Ramos (cell line): ENCODE measurements around the gene MGRN1.

ENCODE experiments used
- in situ Hi-C: fragments of 300-500 bp; cut with MboI; formaldehyde crosslinking; loops from one replicate; pipeline ENCODE4 v1.14.3; 2022; ENCODE audit warnings: low sequenced_read_pairs; ENCODE audit not compliant: unreplicated experiment

Gene MGRN1

DNA sequence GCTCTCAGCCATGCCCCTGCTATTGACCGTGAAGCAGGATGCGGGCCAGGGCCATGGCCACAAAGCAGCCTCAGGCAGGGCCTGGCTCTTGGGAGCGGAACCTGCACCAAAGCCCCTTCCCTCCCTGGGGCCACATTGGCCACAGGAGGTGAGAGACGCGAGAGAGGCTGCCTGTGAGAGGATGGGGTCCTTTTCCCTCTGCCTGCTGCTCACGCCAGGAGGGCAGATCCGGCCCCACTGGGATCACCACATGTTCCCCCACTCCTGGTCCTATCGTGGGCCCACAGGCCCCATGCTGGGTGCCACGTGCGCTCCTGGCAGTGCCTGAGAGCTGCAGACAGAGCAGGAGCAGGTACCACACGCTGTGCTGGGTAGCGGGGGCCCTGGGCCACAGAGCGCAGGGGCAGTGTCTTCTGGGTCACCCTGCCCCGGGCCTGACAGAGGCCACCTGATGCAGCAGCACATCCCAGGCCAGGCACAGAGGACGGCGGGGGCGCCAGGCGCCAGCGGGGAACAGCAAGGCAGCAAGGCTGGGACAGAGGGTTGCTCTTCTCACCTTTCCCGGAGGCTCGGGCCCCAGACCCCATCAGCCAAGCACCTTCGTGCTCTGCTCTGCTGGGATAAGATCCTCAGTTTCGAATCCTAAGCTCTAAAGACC is 59.6 kb downstream of the MGRN1 start:
- in situ Hi-C loops, result no loop called here

DNA sequence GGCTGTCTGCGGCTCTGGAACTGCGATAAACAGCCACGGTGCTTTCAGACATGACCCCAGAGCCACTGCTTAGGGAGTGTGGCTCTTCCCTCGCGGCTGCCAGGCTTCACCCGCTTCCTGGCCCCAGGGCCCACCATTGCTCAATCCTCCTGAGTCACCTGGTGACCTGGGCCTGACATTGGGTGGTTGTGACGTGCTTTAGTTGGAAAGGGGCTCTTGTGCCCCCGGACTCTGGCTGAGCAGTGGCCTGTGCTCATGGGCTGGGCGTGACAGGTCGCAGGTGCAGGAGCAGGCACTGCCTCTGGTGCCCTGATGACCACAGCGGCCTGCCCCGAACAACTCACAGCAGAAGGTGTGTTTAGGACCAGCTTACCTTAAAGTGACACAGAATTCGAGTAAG is 60.1 kb downstream of the MGRN1 start:
- in situ Hi-C loops, result no loop called here

DNA sequence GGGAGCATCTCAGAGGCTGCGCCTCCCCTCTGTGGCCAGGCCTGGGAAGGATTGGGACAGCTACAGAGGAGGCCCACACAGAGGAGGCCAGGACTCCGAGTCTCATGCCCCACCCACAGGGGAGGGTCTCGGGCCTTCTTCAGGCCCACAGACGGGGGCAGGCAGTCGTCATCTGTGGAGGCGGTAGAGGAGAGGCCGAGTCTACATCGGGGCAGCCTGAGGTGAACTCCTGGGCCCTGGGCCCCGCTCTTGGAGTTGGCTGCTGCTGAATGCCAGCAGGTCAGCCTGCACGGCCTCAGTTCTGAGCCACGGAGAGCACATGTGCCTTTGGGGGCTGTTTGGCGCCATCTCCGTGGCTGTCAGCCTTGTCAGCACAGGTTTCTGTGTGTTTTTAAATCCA is 60.7 kb downstream of the MGRN1 start:
- in situ Hi-C loops, result no loop called here

DNA sequence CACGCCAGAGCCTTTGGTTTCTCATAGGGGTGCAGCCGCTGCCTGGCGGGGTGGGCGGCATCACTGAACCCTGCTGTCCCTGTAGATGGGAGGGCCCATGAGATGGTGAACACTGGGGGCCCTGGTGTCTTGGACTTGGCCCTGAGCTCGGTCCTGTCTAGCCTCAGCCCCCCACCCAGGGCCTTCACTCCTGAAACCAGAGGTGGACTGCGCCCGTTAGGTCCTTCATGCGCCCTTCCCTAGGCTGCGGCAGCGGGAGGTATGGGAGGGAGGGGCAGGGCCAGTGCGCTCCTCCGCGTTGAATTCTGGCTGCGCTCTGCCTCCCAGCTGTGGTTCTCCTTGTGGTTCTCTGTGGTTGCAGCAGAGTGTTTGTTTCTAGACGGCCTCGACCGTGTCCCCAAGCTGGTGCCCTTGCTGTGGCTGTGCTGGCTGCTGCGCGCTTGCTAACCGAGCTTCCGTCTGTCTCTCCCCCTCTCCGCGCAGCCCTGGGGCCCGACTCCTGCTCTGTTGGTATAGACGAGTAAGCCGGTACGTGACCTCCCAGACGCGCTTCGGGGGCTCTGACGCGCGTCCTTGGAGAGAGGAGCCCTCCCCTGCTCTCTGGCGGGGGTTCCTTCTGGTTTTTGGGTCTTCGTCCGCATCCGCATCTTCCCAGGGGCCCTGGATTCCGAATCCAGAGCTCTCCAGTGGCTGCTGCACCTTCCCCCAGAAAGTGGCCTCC is 61.3 kb downstream of the MGRN1 start:
- in situ Hi-C loops, result no loop called here

DNA sequence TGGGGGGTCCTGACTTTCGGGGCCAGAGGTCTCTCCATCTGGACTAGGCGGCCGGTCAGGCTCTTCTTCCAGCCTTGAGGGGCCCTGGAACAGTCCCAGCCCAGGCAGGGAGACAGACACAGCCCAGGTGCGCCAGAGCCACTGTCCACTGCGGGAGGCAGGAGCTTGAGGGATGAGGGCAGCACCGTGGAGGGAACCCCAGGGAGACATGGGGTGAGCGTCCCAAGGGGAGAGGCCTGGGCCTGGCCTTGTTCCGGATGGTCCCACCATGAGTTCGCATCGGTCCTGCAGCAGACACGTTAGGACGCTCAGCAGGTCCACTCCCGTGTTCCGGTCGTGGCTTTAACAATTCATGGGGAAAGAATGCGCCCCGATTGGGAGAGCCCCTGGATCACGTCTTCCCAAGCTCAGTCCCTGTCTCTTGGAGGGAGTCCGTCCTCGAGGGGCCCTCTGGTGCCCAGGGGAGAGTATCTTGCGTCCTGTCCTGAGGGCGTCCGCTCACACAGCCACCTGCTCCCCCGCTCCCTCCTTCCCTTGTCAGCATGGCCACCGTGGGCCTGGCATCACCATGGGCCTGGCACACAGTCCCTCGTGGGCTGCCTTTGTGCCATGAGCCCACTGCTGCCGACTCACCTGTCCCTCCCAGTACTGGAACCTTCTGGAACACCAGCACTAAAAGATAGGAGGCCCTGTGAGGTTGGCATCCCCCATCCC is 62.0 kb downstream of the MGRN1 start:
- in situ Hi-C loops, result no loop called here

DNA sequence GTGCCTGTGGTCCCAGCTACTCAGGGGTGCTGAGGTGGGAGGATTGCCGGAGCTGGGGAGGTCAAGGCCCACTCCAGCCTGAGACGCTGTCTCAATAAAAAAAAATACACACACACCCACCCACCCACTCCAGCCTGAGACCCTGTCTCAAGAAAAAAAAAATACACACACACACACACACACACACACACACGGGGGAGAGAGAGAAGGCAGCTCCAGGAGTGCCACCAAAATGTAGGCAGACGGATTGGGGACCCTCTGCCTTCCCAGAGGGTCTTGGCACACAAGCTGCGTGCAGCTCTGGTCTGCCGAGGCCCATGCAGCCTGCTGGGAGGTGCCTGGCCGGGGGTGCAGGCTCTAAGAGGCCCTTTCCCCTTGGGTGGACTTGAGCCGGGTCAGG is 62.8 kb downstream of the MGRN1 start:
- in situ Hi-C loops, result no loop called here

DNA sequence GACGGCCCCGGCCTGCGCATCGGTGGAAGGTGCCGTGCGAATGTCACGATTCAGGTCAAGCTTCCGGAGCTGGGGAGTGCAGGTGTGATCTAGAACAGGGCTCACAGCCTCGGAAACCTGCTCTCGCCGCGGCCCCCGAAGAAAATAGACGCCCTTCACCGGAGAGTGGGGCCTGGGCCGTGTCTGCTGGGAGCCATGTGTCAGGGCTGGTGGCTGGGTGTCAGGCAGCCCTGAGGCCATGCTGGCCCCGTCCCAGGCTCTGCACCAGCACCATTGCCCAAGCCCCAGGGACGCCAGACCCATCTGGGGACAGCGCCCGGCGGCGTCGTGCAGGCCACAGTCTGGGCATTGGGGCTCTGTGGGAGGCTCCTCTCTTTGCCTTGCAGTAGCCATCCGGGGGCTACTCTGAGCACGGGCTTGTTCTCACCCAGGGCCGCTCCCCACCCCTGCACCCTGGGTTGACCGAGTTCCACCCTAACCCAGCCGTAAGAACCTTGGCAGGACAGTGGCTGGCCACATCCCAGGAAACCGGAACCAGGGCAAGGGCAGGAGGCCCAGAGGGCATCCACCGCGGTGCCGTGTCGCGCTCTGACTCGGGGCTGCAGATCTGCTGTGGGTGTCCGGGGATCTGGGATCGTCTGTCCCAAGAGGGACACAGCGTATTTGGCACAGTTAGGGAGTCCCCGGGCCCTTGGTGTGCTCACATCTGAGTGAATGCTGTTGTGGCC is 63.5 kb downstream of the MGRN1 start:
- in situ Hi-C loops, result no loop called here

DNA sequence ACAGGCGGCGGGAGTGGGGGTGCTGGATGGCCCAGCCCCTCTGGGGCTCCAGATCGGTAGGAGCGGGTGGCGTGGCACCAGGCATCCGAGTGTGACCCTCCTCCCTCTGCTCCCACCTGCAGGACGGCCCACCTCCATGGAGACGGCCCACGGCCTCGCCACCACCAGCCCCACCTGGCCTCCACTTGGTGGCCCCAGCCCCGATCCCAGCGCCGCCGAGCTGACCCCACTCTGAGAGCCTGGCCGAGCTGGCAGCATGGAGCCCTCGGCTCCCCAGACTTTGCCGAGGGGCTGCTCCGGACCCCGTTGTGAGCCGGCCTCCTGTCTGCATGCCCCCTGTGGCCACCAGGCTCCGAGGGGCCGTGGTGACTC is 64.0 kb downstream of the MGRN1 start:
- in situ Hi-C loops, result no loop called here

DNA sequence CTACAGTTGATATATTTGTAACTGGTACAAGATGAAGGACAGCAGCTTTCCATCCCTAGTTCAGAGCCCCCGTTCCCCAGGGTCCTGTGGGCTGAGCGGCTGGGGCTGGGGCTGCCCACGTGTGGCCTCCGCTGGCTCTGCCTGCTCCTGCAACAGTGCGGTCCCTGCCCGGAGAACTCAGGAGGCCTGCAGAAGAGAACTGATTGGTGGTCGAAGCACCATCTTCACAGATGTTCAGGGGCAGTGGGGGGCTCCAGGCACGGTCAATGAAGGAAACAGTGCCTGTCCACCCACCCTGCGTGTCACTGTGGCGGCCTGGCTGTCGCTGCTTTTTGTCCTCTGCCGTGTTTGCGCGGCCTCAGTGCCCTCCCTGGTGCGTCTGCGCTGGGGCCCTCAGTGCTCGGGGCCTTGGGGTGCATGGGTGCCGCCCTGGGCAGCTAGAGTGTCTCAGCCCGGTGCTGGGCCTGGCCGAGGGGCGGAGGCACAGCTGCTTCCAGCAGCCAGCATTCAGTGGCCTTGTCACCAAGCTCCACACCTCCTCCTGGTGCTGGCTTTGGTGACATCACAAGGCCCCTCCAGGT is 64.6 kb downstream of the MGRN1 start:
- in situ Hi-C loops, result no loop called here

DNA sequence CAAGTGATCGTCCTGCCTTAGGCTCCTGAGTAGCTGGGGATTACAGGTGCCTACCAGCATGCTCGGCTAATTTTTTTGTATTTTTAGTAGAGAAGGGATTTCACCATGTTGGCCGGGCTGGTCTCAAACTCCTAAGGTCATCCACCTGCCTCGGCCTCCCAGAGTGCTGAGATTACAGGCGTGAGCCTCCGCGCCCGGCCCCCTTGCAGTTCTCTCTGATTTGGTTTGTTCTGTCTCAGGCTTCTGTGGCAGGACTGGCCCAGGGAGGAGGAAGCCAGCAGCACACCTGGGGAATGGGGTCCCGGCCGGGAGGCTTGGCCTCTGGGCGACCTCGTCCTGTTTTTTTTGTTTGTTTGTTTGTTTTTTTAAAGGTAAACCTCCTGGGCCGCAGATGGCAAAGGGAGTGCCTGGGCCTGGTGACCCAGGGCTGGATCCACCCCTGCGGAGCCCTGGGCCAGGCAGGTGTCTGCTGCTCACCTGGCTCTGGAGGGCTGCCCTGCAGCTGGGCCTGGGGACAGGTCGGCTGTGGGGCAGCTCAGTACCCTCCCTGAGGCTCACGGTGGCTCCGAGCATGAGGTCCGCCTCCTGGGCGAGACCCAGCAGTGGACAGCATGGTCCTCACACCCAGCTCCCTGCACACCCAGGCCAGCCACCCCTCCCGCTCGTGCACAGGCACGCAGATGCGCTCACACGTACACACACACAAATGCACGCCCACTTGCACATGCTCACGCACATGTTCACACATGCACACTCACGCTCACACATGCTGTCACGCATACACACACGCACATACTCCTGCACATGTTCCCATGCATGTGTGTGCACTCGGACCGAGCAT is 65.5 kb downstream of the MGRN1 start:
- in situ Hi-C loops, result no loop called here

DNA sequence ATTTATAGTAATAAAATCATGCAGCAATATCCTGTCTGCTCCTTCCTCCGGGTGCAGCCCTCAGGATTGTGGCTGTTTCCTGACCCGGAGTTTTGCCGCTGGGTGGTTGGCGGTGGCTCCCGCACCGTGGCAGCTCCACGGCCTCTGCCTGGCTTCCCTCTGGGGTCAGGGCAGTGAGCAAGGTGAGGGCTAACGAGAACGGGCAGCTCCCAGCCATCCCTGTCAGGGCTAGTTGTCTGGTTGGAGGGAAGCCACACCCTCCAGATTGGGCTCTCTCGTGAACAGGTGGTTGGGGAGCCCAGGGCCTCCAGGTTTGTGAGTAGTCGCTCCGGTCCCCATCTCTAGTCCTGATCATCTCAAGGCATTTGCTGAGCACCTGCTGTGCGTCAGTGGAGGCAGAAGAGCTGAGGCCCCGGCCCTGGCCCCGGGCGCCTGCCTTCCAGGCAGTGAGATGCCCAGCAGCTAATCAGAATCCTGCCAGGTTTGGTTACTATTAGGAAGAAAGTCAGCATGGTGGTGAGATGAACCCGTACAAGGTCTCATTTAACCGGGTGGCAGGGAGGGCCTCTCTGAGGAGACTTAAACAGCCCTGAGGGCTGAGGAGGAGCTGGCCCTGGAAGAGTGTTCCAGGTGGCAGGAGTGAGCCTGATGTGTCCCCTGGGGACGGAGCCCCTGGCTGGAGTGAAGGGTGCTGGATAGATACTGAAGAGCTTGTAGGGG is 66.5 kb downstream of the MGRN1 start:
- in situ Hi-C loops, result no loop called here

DNA sequence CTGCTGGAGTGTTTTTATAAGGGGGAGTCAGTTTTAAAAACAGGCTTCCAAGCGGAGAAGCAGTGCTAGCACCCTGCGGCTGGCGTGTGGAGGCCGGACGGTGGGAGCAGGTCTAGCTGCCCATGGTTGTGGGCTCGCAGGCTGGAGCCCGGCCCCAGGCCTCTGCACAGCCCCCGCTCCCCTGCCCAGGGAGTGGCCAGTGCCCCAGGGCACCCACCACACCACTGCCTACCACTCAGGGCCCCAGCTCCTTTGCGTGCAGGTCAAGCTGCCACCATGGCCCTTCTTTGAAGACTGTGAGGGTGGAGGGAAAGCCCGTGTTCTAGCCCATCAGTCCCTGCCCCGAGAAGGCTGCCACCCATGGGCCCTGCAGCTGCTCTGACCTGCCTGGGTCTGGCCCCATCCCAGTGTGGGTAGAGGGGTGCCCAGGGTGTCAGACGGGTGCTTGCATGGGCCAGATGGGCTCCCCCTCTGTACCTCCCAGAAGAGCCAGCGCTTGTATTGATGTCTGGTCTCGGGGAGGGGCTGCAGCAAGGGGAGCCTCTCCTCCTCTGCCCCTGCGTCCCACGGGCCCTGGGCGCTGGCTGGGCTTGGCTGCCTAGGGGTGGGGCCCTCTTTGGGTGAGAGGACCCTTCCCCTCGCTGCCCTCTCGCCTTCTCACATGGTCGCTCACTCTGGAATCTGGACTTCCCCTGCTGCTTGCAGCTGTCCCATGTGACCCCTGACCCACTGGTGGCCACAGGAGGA is 67.2 kb downstream of the MGRN1 start:
- in situ Hi-C loops, result no loop called here

DNA sequence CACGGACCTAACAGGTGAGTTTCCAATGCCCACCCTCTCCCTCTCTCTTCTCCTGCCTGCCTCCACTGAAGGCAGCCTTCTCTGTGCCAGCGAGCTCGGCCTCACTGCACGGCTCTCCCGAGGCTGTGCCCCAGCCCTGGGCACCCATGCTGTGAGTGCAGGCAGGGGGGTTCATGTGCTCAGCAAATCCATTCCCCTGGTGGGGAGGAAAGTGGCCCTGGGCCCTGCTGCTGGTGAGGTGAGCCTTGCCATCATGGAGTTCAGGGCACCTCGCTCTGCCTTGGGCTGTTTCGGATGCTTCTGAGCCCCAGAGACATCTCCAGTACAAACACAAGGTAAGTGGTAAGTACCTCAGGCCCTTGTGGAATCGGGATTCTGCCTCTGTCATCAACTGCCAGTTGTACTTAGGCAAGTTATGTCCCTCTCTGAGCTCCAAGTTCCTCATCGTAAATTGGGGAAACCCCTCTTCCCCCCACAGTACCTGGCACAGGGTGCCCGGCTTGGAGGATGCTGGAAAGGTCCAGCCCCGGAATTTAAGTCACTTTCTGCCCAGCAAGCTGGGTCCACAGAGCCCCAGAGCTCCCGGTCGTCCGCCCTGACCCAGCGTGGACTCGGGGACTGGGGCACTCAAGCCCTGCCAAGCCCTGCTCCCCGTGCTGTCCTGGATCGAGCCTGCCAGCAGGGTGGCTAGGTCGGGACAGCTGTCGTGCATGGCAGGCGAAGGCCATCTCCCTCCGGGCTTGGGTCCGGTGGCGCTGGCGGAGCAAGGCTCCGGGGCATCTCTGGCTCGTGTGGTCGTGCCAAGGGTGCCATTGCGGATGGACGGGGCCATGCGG is 68.1 kb downstream of the MGRN1 start:
- in situ Hi-C loops, result no loop called here

DNA sequence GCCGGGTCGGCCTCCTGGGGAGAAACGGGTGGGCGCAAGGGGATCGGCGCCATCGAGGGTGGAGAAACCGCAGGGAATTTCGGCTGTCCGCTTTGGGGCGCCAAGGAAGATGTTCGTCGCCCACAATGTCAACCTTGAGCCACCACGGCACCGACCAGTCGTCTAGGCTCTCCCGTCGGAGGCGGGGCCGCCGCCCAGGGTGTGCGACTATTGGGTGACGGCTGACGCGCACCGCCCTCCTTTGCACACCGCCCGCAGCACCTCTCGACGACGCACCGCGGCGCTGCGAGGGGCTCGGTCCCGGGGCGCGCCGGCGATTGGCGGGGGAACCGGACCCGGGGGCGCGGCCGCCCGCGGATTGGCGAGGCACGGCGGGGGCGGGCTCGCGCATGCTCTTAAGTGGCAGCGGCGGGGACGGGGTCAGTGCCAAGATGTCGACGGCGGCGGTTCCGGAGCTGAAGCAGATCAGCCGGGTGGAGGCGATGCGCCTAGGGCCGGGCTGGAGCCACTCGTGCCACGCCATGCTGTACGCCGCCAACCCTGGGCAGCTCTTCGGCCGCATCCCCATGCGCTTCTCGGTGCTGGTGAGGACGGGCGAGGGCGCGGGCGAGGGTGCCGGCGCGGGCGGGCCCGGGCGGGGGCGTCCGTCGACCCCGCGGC is 68.8 kb downstream of the MGRN1 start, which contains the start of gene NUDT16L1:
TSS of gene NUDT16L1 (plus strand) at position 267 of the 660 bp plus-strand sequence. CDS start at position 432, 165 bp downstream.
- in situ Hi-C loops, result no loop called here

DNA sequence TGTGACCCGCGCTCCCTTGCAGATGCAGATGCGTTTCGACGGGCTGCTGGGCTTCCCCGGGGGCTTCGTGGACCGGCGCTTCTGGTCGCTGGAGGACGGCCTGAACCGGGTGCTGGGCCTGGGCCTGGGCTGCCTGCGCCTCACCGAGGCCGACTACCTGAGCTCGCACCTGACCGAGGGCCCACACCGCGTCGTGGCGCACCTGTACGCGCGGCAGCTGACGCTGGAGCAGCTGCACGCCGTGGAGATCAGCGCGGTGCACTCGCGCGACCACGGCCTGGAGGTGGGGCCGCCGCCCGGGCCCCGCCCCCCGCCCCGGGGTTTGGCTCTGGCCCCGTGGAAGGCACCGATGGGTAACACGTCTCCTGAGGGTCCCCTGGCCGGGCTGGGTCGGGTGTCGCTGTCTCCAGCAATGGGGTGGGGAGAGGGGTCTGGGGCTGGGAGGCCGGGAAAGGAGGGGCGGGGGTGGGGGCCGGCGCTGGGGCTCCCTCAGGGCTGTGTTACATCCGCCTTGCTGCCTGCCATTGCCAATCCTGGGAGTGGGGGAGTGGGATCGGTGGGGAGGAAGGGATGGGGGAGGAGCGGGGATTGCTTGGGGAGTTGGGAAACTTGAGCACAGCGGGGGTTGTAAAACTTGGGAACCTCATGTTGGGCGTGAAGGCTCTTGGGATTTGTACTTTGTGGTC is 69.5 kb downstream of the MGRN1 start:
- in situ Hi-C loops, result no loop called here
